HEK293T (cell line): Measurements from ENCODE around the gene POU4F1.

Source experiments
- ARNT ChIP-seq: fragments of 450-650 bp; IDR thresholded peaks from 2 replicates; pipeline ENCODE4 v1.6.1; 2017; ENCODE audit warnings: mild to moderate bottlenecking
- BHLHE40 ChIP-seq: fragments of 450-650 bp; IDR thresholded peaks from 2 replicates; pipeline ENCODE4 v1.6.1; 2016; ENCODE audit warnings: mild to moderate bottlenecking, moderate library complexity, borderline replicate concordance
- CTBP1 ChIP-seq: fragments of 450-650 bp; IDR thresholded peaks from 2 replicates; pipeline ENCODE4 v1.6.1; 2016; ENCODE audit warnings: borderline replicate concordance
- ELF4 ChIP-seq: fragments of 450-650 bp; IDR thresholded peaks from 2 replicates; pipeline ENCODE4 v1.6.1; 2017; ENCODE audit warnings: antibody characterized with exemption
- FOXA1 ChIP-seq: fragments of 450-650 bp; IDR thresholded peaks from 2 replicates; pipeline ENCODE4 v1.6.1; 2016; ENCODE audit warnings: mild to moderate bottlenecking
- FOXK2 ChIP-seq: fragments of 450-650 bp; IDR thresholded peaks from 2 replicates; pipeline ENCODE4 v1.6.1; 2016; ENCODE audit warnings: mild to moderate bottlenecking
- FOXM1 ChIP-seq: fragments of 450-650 bp; IDR thresholded peaks from 2 replicates; pipeline ENCODE4 v1.6.1; 2017; ENCODE audit warnings: mild to moderate bottlenecking, borderline replicate concordance
- HDGF ChIP-seq: fragments of 450-650 bp; IDR thresholded peaks from 2 replicates; pipeline ENCODE4 v1.6.1; 2017; ENCODE audit warnings: antibody characterized with exemption, borderline replicate concordance
- LEF1 ChIP-seq: fragments of 450-650 bp; IDR thresholded peaks from 2 replicates; pipeline ENCODE4 v1.6.1; 2017; ENCODE audit warnings: mild to moderate bottlenecking, borderline replicate concordance
- NFRKB ChIP-seq: fragments of 450-650 bp; IDR thresholded peaks from 2 replicates; pipeline ENCODE4 v1.6.1; 2016; ENCODE audit warnings: mild to moderate bottlenecking, moderate library complexity
- PKNOX1 ChIP-seq: fragments of 450-650 bp; IDR thresholded peaks from 2 replicates; pipeline ENCODE4 v1.6.1; 2016
- SP1 ChIP-seq: fragments of 450-650 bp; IDR thresholded peaks from 2 replicates; pipeline ENCODE4 v1.6.1; 2017
- SUZ12 ChIP-seq: fragments of 450-650 bp; IDR thresholded peaks from 2 replicates; pipeline ENCODE4 v1.6.1; 2016; ENCODE audit warnings: mild to moderate bottlenecking
- TARDBP ChIP-seq: fragments of 450-650 bp; IDR thresholded peaks from 2 replicates; pipeline ENCODE4 v1.6.1; 2016

- TF ChIP-seq FOXM1 (no peak), SUZ12 (no peak), FOXK2 (no peak), SP1 (no peak), ARNT (no peak), HDGF (no peak), TARDBP (no peak), BHLHE40 (no peak), LEF1 (no peak), ELF4 (no peak), CTBP1 (no peak), PKNOX1 (no peak), FOXA1 (no peak), NFRKB (no peak)
Observed at GRCh38 chr13:78594456-78594975, 8.8 kb downstream of the POU4F1 start.
